HG03342 (cell line): ENCODE data around the gene RXFP4.

ENCODE experiments used
- ATAC-seq: cut with Tn5 transposase; IDR thresholded peaks from one replicate; pipeline ENCODE4 v1.9.1; 2021; ENCODE audit warnings: mild to moderate bottlenecking, moderate library complexity; ENCODE audit not compliant: unreplicated experiment

Gene RXFP4

GRCh38 chr1:155957411-155957915 lies 16.0 kb downstream of the RXFP4 start:
- ATAC-seq = no peak

- ATAC-seq = no peak
Observed at GRCh38 chr1:155960081-155960745, 18.8 kb downstream of the RXFP4 start.

- ATAC-seq = no peak
Observed at GRCh38 chr1:155961937-155962336, 20.5 kb downstream of the RXFP4 start.

GRCh38 chr1:155962599-155963211 lies 21.3 kb downstream of the RXFP4 start:
- ATAC-seq = no peak

GRCh38 chr1:155964193-155964592 lies 22.8 kb downstream of the RXFP4 start:
- no peak for ATAC-seq

GRCh38 chr1:155966135-155966534 lies 24.7 kb downstream of the RXFP4 start:
- ATAC-seq = no peak

- no peak for ATAC-seq
Observed at GRCh38 chr1:155966750-155967149, 25.3 kb downstream of the RXFP4 start.

- ATAC-seq = no peak
Observed at GRCh38 chr1:155967341-155968050, 26.1 kb downstream of the RXFP4 start.

GRCh38 chr1:155968051-155968400 lies 26.6 kb downstream of the RXFP4 start:
- ATAC-seq = no peak

GRCh38 chr1:155968670-155969069 lies 27.2 kb downstream of the RXFP4 start:
- no peak for ATAC-seq

GRCh38 chr1:155969377-155969791 lies 27.9 kb downstream of the RXFP4 start:
- ATAC-seq = no peak

- peak; percentile 72 for ATAC-seq
Observed at GRCh38 chr1:155970531-155971167, 29.2 kb downstream of the RXFP4 start.

GRCh38 chr1:155971910-155972809 lies 30.7 kb downstream of the RXFP4 start:
- ATAC-seq = no peak

- ATAC-seq = no peak
Observed at GRCh38 chr1:155973723-155974122, 32.3 kb downstream of the RXFP4 start.

- ATAC-seq = no peak
Observed at GRCh38 chr1:155974208-155975115, 33.0 kb downstream of the RXFP4 start.

GRCh38 chr1:155975375-155976061 lies 34.1 kb downstream of the RXFP4 start:
- no peak for ATAC-seq

GRCh38 chr1:155976062-155976912 lies 34.8 kb downstream of the RXFP4 start:
- no peak for ATAC-seq
